ENCODE data around the gene RIN3. TPM values are rescaled to one million over a fixed set of nuclear protein-coding genes. Genes with fewer than 3 reads are reported as not detected.

The RIN3 gene
- total and polyA plus RNA-seq, 2 of the 4 experiments (the other 2 are of a cell fraction) = 2.5 to 11.1 TPM

GRCh38 chr14:92570674-92571262, 57.2 kb downstream of the RIN3 start:
- H3K18ac ChIP-seq (ENCODE audit: low read depth, low read length) = no peak overlapping the region
- peaks cover 23% of the 10 kb centered on the region for H3K36me3 ChIP-seq (ENCODE audit: control insufficient read depth, insufficient read depth, low read length)
- no peak overlapping the region for H4K91ac ChIP-seq (ENCODE audit: insufficient read depth, low read depth, low read length)
- H3K9ac ChIP-seq (ENCODE audit: low read depth, low read length) = no peak overlapping the region
- H3K9me1 ChIP-seq (ENCODE audit: insufficient read depth, low read length) = 0 out of 2 replicates have a peak, but pooled peaks cover 3% of the 10 kb centered on the region
- dilution Hi-C loops (cut with HindIII; ENCODE audit: low sequenced_read_pairs, unreplicated experiment) (no loop called here), in situ Hi-C loops (cut with MboI; ENCODE audit: low sequenced_read_pairs) (no loop called here), intact Hi-C loops (cut with micrococcal nuclease) (no loop called here)
- H3K27me3 ChIP-seq (ENCODE audit: control insufficient read depth, insufficient read depth, low read length) = no peaks in the 10 kb centered on the region
- DNase-seq (no peak), ATAC-seq (ENCODE audit: low read depth) (no peak)
- H2AK9ac ChIP-seq (replicated peaks; ENCODE audit: low read depth, low read length, poor library complexity) = no peak overlapping the region
- peaks cover 15 to 52% of the 10 kb centered on the region in 2 experiments for H3K79me1 ChIP-seq (ENCODE audit: low read depth in 1 of 2, low read length in 2 of 2)
- H3K56ac ChIP-seq (ENCODE audit: extremely low read depth, insufficient read depth, low read length) = no peak overlapping the region
- no peak overlapping the region for H4K5ac ChIP-seq (ENCODE audit: low read depth, low read length)
- POLR2A ChIA-PET (ENCODE audit: unreplicated experiment) = no interaction called here
- H4K20me1 ChIP-seq (ENCODE audit: insufficient read depth, low read length) = 0 out of 2 replicates have a peak, but pooled peaks cover 4% of the 10 kb centered on the region
- CTCF ChIA-PET = interaction anchor here (0.7 to 0.8 kb wide), 2 partner anchors 18 to 36 kb away, joined by 3 to 4 read pairs; no protein-coding TSS in a partner anchor
- BruUV-seq (replicated peaks) = no TSS peak
- no peak overlapping the region for H2BK120ac ChIP-seq (ENCODE audit: low read depth, low read length)
- H3K27ac ChIP-seq (ENCODE audit: insufficient read depth, low read length) = no peak overlapping the region
- TF ChIP-seq POLR2A (IDR thresholded peaks at IDR 0.05; ENCODE audit: low read depth, low read length) = no peak
- TF ChIP-seq USF2 (IDR thresholded peaks at IDR 0.05; ENCODE audit: low read depth, low read length) = no peak
- TF ChIP-seq MXI1 (IDR thresholded peaks at IDR 0.05; ENCODE audit: borderline replicate concordance, low read depth, low read length) = no peak
- TF ChIP-seq CTCF (conservative IDR thresholded peaks at IDR 0.05; ENCODE audit: low read depth, low read length) = no peak
- no peak for TF ChIP-seq NFE2L2 (IDR thresholded peaks at IDR 0.05; ENCODE audit: low read depth, low read length)
- TF ChIP-seq RAD21 (IDR thresholded peaks at IDR 0.05; ENCODE audit: low read length) = no peak
- no peak for TF ChIP-seq SMC3 (IDR thresholded peaks at IDR 0.05; ENCODE audit: low read depth, low read length)
- no peak for TF ChIP-seq ELK1 (IDR thresholded peaks at IDR 0.05; ENCODE audit: borderline replicate concordance, low read depth, low read length)
- TF ChIP-seq CHD1 (IDR thresholded peaks at IDR 0.05; ENCODE audit: low read depth, low read length) = no peak
- TF ChIP-seq BHLHE40 (IDR thresholded peaks at IDR 0.05; ENCODE audit: low read depth, low read length) = no peak
- no peak for TF ChIP-seq FOS (IDR thresholded peaks at IDR 0.05; ENCODE audit: low read depth, low read length)
- TF ChIP-seq MAZ (IDR thresholded peaks at IDR 0.05; ENCODE audit: borderline replicate concordance, low read depth, low read length) = no peak
- no peak for TF ChIP-seq MAFK (IDR thresholded peaks at IDR 0.05; ENCODE audit: low read depth, low read length)
- no peak for TF ChIP-seq RFX5 (IDR thresholded peaks at IDR 0.05; ENCODE audit: low read depth, low read length)
- no peak for TF ChIP-seq RCOR1 (IDR thresholded peaks at IDR 0.05; ENCODE audit: insufficient replicate concordance, low read length)
- no peak for TF ChIP-seq CEBPB (IDR thresholded peaks at IDR 0.05; ENCODE audit: low read depth, low read length)
- no peak overlapping the region for H2BK5ac ChIP-seq (ENCODE audit: low read depth, low read length, poor library complexity, severe bottlenecking)
- no peak overlapping the region for H3K4ac ChIP-seq (ENCODE audit: low read depth, low read length)
- 58% methylated on average over 2 of the region's 6 CpGs; no CpG with 5 or more reads in 1 of the 2 experiments for WGBS, 2 experiments (ENCODE audit: extremely low coverage in 2 of 2, insufficient read length in 1 of 2)
- H3K9me3 ChIP-seq (ENCODE audit: control insufficient read depth, insufficient read depth, low read length) = peaks cover 4% of the 10 kb centered on the region; the same call in 1 of the 2 replicates
- no peak overlapping the region for H2AK5ac ChIP-seq (ENCODE audit: low read depth, low read length)
- H2BK20ac ChIP-seq (ENCODE audit: low read depth, low read length) = no peak overlapping the region
- H4K8ac ChIP-seq (ENCODE audit: low read depth in 2 of 2, low read length in 2 of 2) = no peak overlapping the region
- no peak overlapping the region for H3K4me3 ChIP-seq (ENCODE audit: insufficient read depth, low read depth, low read length)
- no peak overlapping the region for H2BK15ac ChIP-seq (ENCODE audit: low read depth, low read length)
- no peaks in the 10 kb centered on the region for H3K4me1 ChIP-seq (ENCODE audit: control insufficient read depth, insufficient read depth, low read length)
- no peak overlapping the region for H3K4me2 ChIP-seq (ENCODE audit: low read depth, low read length)
- no peak overlapping the region for H3K14ac ChIP-seq (replicated peaks; ENCODE audit: low read depth, low read length)
- no peak overlapping the region for H3K23ac ChIP-seq (ENCODE audit: low read depth, low read length)
- no peak overlapping the region for H2AFZ ChIP-seq (replicated peaks; ENCODE audit: low read length, poor library complexity)
